ENCODE measurements around the gene ZNF280D.

DNA sequence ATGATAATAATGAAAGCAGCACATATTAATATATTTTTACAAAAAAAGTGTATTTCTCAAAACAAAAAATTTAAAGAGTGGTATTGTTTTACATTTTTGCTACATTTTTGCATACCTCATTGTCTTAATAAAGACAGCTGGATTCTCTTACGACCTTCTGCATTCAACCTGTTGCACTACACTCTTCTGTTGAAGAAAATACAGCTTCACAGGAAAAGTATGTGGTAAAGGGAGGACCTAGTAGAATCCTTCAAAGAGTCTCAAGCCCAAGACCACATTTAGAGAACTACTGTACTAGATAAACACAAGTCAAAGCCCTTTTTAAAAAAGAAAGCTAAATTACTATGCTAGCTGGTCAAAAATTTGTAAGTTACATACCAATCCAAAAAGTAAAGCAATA is 7.9 kb downstream of the ZNF280D start:
- TF ChIP-seq, protein P1, sequence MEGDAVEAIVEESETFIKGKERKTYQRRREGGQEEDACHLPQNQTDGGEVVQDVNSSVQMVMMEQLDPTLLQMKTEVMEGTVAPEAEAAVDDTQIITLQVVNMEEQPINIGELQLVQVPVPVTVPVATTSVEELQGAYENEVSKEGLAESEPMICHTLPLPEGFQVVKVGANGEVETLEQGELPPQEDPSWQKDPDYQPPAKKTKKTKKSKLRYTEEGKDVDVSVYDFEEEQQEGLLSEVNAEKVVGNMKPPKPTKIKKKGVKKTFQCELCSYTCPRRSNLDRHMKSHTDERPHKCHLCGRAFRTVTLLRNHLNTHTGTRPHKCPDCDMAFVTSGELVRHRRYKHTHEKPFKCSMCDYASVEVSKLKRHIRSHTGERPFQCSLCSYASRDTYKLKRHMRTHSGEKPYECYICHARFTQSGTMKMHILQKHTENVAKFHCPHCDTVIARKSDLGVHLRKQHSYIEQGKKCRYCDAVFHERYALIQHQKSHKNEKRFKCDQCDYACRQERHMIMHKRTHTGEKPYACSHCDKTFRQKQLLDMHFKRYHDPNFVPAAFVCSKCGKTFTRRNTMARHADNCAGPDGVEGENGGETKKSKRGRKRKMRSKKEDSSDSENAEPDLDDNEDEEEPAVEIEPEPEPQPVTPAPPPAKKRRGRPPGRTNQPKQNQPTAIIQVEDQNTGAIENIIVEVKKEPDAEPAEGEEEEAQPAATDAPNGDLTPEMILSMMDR (conservative IDR thresholded peaks at IDR 0.05), result no peak
- no peak for TF ChIP-seq ZFX (IDR thresholded peaks at IDR 0.05)
